Neural progenitor cell (in vitro differentiated cells): Measurements from ENCODE around the gene PRR33. TPM values are rescaled to one million over a fixed set of nuclear protein-coding genes. Genes with fewer than 3 reads are reported as not detected.

Experiments
- DNase-seq: peaks from one replicate; pipeline ENCODE4 v3.0.0-alpha.2; 2016; ENCODE audit warnings: low spot score
- H2AFZ ChIP-seq: fragments of 200-600 bp; sonication (generic); replicated peaks from 2 replicates; pipeline ENCODE4 v1.6.1; 2016; ENCODE audit warnings: antibody characterized with exemption
- H3F3A ChIP-seq: fragments of 200-600 bp; sonication (generic); 2 replicates; pipeline ENCODE4 v1.6.1; 2016; ENCODE audit warnings: antibody characterized with exemption, low read depth
- H3K27ac ChIP-seq: fragments of 200-600 bp; sonication (generic); 2 replicates; pipeline ENCODE4 v1.5.1; 2016; ENCODE audit warnings: mild to moderate bottlenecking
- H3K27me3 ChIP-seq: fragments of 200-600 bp; sonication (generic); 2 replicates; pipeline ENCODE4 v1.6.1; 2016; ENCODE audit warnings: mild to moderate bottlenecking, moderate library complexity
- H3K36me3 ChIP-seq: fragments of 200-600 bp; sonication (generic); 2 replicates; pipeline ENCODE4 v1.5.1; 2016
- H3K4me1 ChIP-seq: fragments of 200-600 bp; sonication (generic); 2 replicates; pipeline ENCODE4 v1.6.1; 2016; ENCODE audit warnings: mixed run types
- H3K4me2 ChIP-seq: fragments of 200-600 bp; sonication (generic); 2 replicates; pipeline ENCODE4 v1.6.1; 2016
- H3K4me3 ChIP-seq: fragments of 200-600 bp; sonication (generic); 2 replicates; pipeline ENCODE4 v1.5.1; 2016
- H3K79me2 ChIP-seq: fragments of 200-600 bp; sonication (generic); 2 replicates; pipeline ENCODE4 v1.6.1; 2016; ENCODE audit warnings: low read depth
- H3K9ac ChIP-seq: fragments of 200-600 bp; sonication (generic); 2 replicates; pipeline ENCODE4 v1.6.1; 2016
- H3K9me3 ChIP-seq: fragments of 200-600 bp; sonication (generic); 2 replicates; pipeline ENCODE4 v1.5.1; 2016; ENCODE audit warnings: low read depth
- H4K20me1 ChIP-seq: fragments of 200-600 bp; sonication (generic); 2 replicates; pipeline ENCODE4 v1.6.1; 2016; ENCODE audit warnings: low read depth
- H3K27ac Mint-ChIP-seq: 3 replicates; pipeline ENCODE4 v1.8.0; 2021; ENCODE audit warnings: mixed read lengths
- H3K27me3 Mint-ChIP-seq: 2 replicates; pipeline ENCODE4 v1.8.0; 2022; ENCODE audit warnings: low read depth, mild to moderate bottlenecking, inconsistent platforms, moderate library complexity, mixed read lengths; ENCODE audit not compliant: insufficient read depth
- H3K36me3 Mint-ChIP-seq: 3 replicates; pipeline ENCODE4 v1.8.0; 2021; ENCODE audit warnings: mixed read lengths
- H3K4me1 Mint-ChIP-seq: 3 replicates; pipeline ENCODE4 v1.8.0; 2021; ENCODE audit warnings: mixed read lengths
- H3K4me3 Mint-ChIP-seq: 3 replicates; pipeline ENCODE4 v1.8.0; 2021; ENCODE audit warnings: mild to moderate bottlenecking, moderate library complexity, mixed read lengths
- H3K9me3 Mint-ChIP-seq: 3 replicates; pipeline ENCODE4 v1.8.0; 2020; ENCODE audit warnings: mixed read lengths
- CTCF ChIP-seq: fragments of 200-600 bp; sonication (generic); IDR thresholded peaks from 2 replicates; pipeline ENCODE4 v1.5.1; 2017; ENCODE audit warnings: antibody characterized with exemption, mild to moderate bottlenecking
- EZH2 ChIP-seq: fragments of 200-600 bp; sonication (generic); IDR thresholded peaks from 2 replicates; pipeline ENCODE4 v1.6.1; 2017; ENCODE audit warnings: antibody characterized with exemption, mild to moderate bottlenecking, moderate library complexity
- EZH2phosphoT487 ChIP-seq: fragments of 200-600 bp; sonication (generic); IDR thresholded peaks from 2 replicates; pipeline ENCODE4 v1.6.1; 2017; ENCODE audit warnings: antibody characterized with exemption
- total RNA-seq: library from RNA; depleted of rRNA; stranded (reverse); fragments of >200 nt; gene quantifications from 2 replicates; pipeline ENCODE4 v1.2.3, GENCODE V29; 2015; ENCODE audit warnings: low replicate concordance

The PRR33 gene
- total RNA-seq, 1 donor from 2014 or later: not detected

- no peak overlapping the region for H3K9ac ChIP-seq
- Mint-ChIP-seq H3K9me3 (no peaks in the 10 kb centered on the region), H3K36me3 (no peaks in the 10 kb centered on the region), H3K4me3 (no peak overlapping the region), H3K4me1 (no peaks in the 10 kb centered on the region), H3K27me3 (peaks cover 5% of the 10 kb centered on the region), H3K27ac (no peak overlapping the region)
- H4K20me1 ChIP-seq: no peaks in the 10 kb centered on the region
- no peaks in the 10 kb centered on the region for H3K27me3 ChIP-seq
- H3K79me2 ChIP-seq: no peaks in the 10 kb centered on the region
- no peaks in the 10 kb centered on the region for H3K9me3 ChIP-seq
- no peaks in the 10 kb centered on the region for H3K36me3 ChIP-seq
- TF ChIP-seq EZH2phosphoT487 (no peak), EZH2 (no peak), CTCF (no peak)
- H3K4me3 ChIP-seq: no peak overlapping the region
- no peak for DNase-seq
- no peak overlapping the region for H3K4me2 ChIP-seq
- H3K4me1 ChIP-seq: no peaks in the 10 kb centered on the region
- no peak overlapping the region for H2AFZ ChIP-seq
- H3K27ac ChIP-seq: no peak overlapping the region
- no peaks in the 10 kb centered on the region for H3F3A ChIP-seq
Observed at GRCh38 chr11:1896468-1896867, 4.8 kb upstream of the PRR33 start.

GRCh38 chr11:1894759-1895158, 3.1 kb upstream of the PRR33 start:
- no peaks in the 10 kb centered on the region for H3K36me3 ChIP-seq
- H3K27me3 ChIP-seq: no peaks in the 10 kb centered on the region
- no peaks in the 10 kb centered on the region for H4K20me1 ChIP-seq
- Mint-ChIP-seq H3K36me3 (no peaks in the 10 kb centered on the region), H3K4me1 (no peaks in the 10 kb centered on the region), H3K4me3 (no peak overlapping the region), H3K9me3 (no peaks in the 10 kb centered on the region), H3K27ac (peak overlapping the region; percentile 79), H3K27me3 (peaks cover 5% of the 10 kb centered on the region)
- TF ChIP-seq CTCF (no peak), EZH2 (no peak), EZH2phosphoT487 (no peak)
- H3K4me1 ChIP-seq: no peaks in the 10 kb centered on the region
- no peak overlapping the region for H3K9ac ChIP-seq
- no peaks in the 10 kb centered on the region for H3K9me3 ChIP-seq
- no peak for DNase-seq
- H2AFZ ChIP-seq: no peak overlapping the region
- no peaks in the 10 kb centered on the region for H3K79me2 ChIP-seq
- H3K27ac ChIP-seq: no peak overlapping the region
- no peaks in the 10 kb centered on the region for H3F3A ChIP-seq
- no peak overlapping the region for H3K4me2 ChIP-seq
- H3K4me3 ChIP-seq: no peak overlapping the region

GRCh38 chr11:1893581-1894359, 2.1 kb upstream of the PRR33 start:
- H3F3A ChIP-seq: no peaks in the 10 kb centered on the region
- no peaks in the 10 kb centered on the region for H3K36me3 ChIP-seq
- no peak overlapping the region for H3K9ac ChIP-seq
- H3K4me1 ChIP-seq: no peaks in the 10 kb centered on the region
- no peak overlapping the region for H3K27ac ChIP-seq
- TF ChIP-seq CTCF: no peak
- no peak for TF ChIP-seq EZH2
- no peak for TF ChIP-seq EZH2phosphoT487
- DNase-seq: no peak
- no peaks in the 10 kb centered on the region for H3K4me1 Mint-ChIP-seq
- no peaks in the 10 kb centered on the region for H3K79me2 ChIP-seq
- H3K4me3 Mint-ChIP-seq: no peak overlapping the region
- no peaks in the 10 kb centered on the region for H4K20me1 ChIP-seq
- peak overlapping the region; percentile 79 for H3K27ac Mint-ChIP-seq
- peaks cover 7% of the 10 kb centered on the region for H3K27me3 Mint-ChIP-seq
- no peaks in the 10 kb centered on the region for H3K9me3 Mint-ChIP-seq
- no peaks in the 10 kb centered on the region for H3K9me3 ChIP-seq
- no peaks in the 10 kb centered on the region for H3K27me3 ChIP-seq
- H3K4me3 ChIP-seq: no peak overlapping the region
- no peaks in the 10 kb centered on the region for H3K36me3 Mint-ChIP-seq
- no peak overlapping the region for H2AFZ ChIP-seq
- no peak overlapping the region for H3K4me2 ChIP-seq
